Epithelial cell of proximal tubule (primary cell): ENCODE measurements around the gene CARNS1. TPM values are rescaled to one million over a fixed set of nuclear protein-coding genes. Genes with fewer than 3 reads are reported as not detected.
"Not testable (repeated sequence)": the region's sequence is repeated elsewhere in the genome, so short reads cannot be mapped to it uniquely, and the experiment has no call there.

Source experiments
- DNase-seq: peaks from one replicate; pipeline ENCODE4 v3.0.0-alpha.2; 2011; ENCODE audit warnings: low read depth
- H3K4me3 ChIP-seq: 2 replicates; pipeline ENCODE4 v1.5.1; 2011; ENCODE audit warnings: low read depth, mild to moderate bottlenecking, low read length
- total RNA-seq: library from RNA; depleted of rRNA; stranded (reverse); fragments of >200 nt; gene quantifications from 2 replicates; pipeline ENCODE4 v1.2.3, GENCODE V29; 2015
- TF ChIP-seq, protein P1 (sequence below): conservative IDR thresholded peaks from 2 replicates; pipeline ENCODE4 v1.5.1; 2012; ENCODE audit warnings: low read depth, mild to moderate bottlenecking, low read length

CARNS1 gene
- total RNA-seq, 1 donor from 2014 or later = 0.23 TPM

DNA sequence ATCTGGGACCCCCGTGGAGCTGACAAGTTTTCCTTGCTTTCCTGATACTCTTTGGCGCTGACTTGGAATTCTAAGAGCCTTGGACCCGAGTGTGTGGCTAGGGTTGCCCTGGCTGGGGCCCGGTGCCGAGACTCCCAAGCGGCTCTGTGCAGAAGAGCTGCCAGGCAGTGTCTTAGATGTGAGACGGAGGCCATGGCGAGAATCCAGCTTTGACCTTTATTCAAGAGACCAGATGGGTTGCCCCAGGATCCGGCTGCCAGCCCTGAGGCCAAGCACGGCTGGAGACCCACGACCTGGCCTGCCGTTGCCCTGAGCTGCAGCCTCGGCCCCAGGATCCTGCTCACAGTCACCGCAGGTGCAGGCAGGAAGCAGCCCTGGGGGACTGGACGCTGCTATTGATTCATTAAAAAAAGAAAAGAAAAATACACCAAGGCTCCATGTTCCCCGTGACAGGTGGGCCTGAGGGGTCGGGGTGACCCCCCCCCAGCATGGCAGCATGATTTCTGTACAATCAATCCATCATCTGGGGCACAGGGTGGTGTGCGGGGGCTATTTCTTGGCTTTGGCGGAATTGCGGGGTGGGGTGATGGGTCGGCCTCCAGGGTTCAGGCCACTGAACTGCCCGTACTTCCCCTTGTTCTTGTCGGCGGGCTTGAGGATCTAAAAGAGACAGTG is 17.4 kb upstream of the CARNS1 start:
- DNase-seq = no peak
- no peak overlapping the region for H3K4me3 ChIP-seq
- TF ChIP-seq, protein P1, sequence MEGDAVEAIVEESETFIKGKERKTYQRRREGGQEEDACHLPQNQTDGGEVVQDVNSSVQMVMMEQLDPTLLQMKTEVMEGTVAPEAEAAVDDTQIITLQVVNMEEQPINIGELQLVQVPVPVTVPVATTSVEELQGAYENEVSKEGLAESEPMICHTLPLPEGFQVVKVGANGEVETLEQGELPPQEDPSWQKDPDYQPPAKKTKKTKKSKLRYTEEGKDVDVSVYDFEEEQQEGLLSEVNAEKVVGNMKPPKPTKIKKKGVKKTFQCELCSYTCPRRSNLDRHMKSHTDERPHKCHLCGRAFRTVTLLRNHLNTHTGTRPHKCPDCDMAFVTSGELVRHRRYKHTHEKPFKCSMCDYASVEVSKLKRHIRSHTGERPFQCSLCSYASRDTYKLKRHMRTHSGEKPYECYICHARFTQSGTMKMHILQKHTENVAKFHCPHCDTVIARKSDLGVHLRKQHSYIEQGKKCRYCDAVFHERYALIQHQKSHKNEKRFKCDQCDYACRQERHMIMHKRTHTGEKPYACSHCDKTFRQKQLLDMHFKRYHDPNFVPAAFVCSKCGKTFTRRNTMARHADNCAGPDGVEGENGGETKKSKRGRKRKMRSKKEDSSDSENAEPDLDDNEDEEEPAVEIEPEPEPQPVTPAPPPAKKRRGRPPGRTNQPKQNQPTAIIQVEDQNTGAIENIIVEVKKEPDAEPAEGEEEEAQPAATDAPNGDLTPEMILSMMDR = no peak

DNA sequence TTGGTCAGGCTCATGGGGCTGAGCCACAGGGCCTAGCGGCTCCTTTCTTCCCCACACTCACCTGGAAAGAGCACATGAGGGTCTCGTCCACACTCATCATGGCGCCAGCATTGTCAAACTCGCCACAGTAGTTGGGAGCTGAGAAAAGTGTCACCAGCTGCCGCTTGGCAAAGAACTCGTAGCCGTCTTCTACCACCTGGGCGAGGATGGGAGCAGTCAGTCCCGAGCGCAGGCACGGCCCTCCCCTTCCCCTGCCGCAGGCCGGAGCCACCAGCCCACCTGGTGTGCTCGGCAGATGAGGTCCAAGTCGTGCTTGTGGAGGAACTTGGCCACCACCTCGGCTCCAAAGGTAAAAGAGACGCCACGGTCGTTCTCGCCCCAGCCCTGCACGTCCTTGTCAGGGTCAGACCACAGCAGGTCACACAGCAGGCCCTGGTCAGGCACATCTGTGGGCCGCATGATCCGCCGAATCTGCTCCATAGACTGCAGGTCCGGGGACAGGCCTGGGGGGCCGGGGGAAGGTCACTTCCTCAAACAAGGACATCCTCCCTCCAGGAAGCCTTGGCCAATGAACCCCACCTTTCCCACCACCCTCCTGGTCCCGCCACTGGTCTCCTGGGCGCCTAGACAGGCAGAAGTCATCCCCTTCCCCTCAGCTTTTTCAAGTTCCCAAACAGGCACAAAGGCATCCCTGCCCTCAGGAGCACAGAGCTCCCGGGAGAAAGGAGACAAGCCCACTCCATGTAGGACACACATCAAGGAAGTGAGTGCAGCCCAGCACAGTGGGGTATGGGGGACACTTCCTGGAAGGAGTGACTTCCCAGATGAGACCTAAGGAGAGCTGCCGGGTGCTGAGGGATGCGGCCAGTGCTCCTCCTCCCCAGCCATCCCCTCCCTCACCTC is 16.6 kb upstream of the CARNS1 start:
- no peak overlapping the region for H3K4me3 ChIP-seq
- DNase-seq = no peak
- TF ChIP-seq, protein P1 = no peak

GRCh38 chr11:67400251-67400941 is 15.1 kb upstream of the CARNS1 start:
- TF ChIP-seq, protein P1 = no peak
- H3K4me3 ChIP-seq = peak overlapping the region; percentile 99
- no peak for DNase-seq

- DNase-seq = no peak
- TF ChIP-seq, protein P1 = no peak
These were observed 14.5 kb upstream of the CARNS1 start for GRCh38 chr11:67400942-67401494.

DNA sequence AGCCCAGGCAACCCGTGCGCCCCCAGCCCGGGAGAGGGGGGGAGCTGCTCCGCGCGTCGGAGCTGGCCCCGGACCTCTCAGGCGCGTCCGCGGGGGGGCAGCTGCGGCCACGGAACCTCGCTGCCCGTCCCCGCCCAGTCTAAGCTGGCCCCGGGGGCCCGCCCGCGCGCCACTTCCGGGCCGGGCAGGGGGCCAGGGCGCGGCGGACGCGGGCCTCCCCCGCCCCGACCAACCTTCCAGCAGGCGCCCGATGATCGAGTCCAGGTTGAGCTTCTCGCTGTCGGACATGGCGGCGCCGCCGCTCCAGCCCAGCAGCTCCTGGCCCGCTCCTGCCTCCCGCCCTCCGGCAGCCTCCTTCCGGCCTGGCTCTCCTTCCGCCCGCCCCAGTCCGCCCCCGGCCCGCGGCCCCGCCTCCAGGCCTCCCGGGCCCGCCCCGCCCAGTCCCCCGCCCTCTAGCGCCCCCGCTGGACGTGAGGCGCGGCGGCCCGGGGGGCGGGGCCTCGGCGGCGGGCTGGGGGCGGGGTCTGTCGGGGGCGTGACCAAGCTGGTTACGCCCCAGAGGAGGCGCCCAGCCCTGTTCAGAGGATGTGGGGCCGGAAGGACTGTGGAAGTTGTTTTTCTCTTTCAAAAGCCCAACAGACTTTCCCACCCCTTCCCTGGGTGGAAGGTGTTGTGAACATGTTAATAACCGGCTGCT is 13.8 kb upstream of the CARNS1 start, which contains the start of gene PPP1CA:
Gene PPP1CA, minus strand, starts transcription at position 364 of the 697 bp plus-strand sequence. Its CDS starts 76 bp downstream, at position 288.
- TF ChIP-seq, protein P1 = peak; percentile 17
- DNase-seq = no peak

More at GRCh38 chr11:67400942-67401494, 14.5 kb upstream of the CARNS1 start:
- H3K4me3 ChIP-seq = peak overlapping the region; percentile 99

GRCh38 chr11:67402192-67402839 is 13.2 kb upstream of the CARNS1 start:
- not testable (repeated sequence) for DNase-seq
- peak overlapping the region; percentile 47 for H3K4me3 ChIP-seq

More for the DNA sequence above, 13.8 kb upstream of the CARNS1 start, which contains the start of gene PPP1CA:
- peak within 1 kb of the TSS; percentile 99 for H3K4me3 ChIP-seq

DNA sequence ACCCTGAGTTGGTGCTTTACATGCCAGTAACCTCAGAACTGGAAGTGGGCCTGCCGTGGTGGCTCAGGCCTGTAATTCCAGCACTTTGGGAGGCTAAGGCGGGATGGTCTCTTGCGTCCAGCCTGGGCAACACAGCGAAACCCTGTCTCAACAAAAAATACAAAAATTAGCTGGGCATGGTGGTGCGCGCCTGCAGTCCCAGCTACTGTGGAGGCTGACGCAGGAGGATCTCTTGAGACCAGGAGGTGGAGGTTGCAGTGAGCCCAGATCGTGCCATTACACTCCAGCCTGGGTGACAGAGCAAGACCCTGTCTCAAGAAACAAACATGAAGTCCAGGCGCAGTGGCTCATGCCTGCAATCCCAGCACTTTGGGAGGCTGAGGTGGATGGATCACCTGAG is 12.4 kb upstream of the CARNS1 start:
- DNase-seq = not testable (repeated sequence)

More for the DNA sequence above, 12.4 kb upstream of the CARNS1 start:
- H3K4me3 ChIP-seq = not testable (repeated sequence)
